Endothelial cell of umbilical vein (primary cell): ENCODE data around the gene UNC45A. TPM values are rescaled to one million over a fixed set of nuclear protein-coding genes. Genes with fewer than 3 reads are reported as not detected.

Source experiments
- BruUV-seq: library from RNA; stranded (reverse); fragments of 400-500 nt; replicated peaks from 2 replicates; lab custom pipeline; 2021; lab: Mats Ljungman, UMichigan
- CTCF ChIA-PET: fragments of 300-600, 350-600 bp; sonication (Branson Sonifier 250); formaldehyde crosslinking; loops from one replicate; lab custom pipeline; 2021; ENCODE audit warnings: antibody characterized with exemption, inconsistent platforms; lab: Charles Lee
- POLR2A ChIA-PET: fragments of 300-600, 350-600 bp; sonication (Branson Sonifier 250); formaldehyde crosslinking; loops from one replicate; lab custom pipeline; 2021; ENCODE audit warnings: antibody characterized with exemption, inconsistent platforms; lab: Charles Lee
- DNase-seq: peaks from one replicate; pipeline ENCODE4 v3.0.0-alpha.2; 2011; ENCODE audit warnings: low read depth, low spot score
- FAIRE-seq: peaks from 2 replicates; lab custom pipeline; 2011; peaks lifted over from hg19 to GRCh38; lab: Jason Lieb, UNC
- H2AFZ ChIP-seq: 2 replicates; pipeline ENCODE4 v1.6.0; 2012; ENCODE audit warnings: low read depth, low read length, control low read depth, inconsistent platforms
- H3K27ac ChIP-seq: 2 replicates; pipeline ENCODE4 v1.5.1; 2011; ENCODE audit warnings: low read depth, mild to moderate bottlenecking, control low read depth, low read length, moderate library complexity; ENCODE audit not compliant: insufficient read depth
- H3K27me3 ChIP-seq, 2 experiments: 2 replicates each; pipeline versions ENCODE4 v1.6.0 to v1.6.1; 2011; ENCODE audit warnings: low read length in 2 of 2, mixed read lengths in 1 of 2; ENCODE audit not compliant: control insufficient read depth in 2 of 2, insufficient read depth in 2 of 2
- H3K36me3 ChIP-seq, 2 experiments: 2 replicates in 1 of 2; 3 replicates in 1 of 2; pipeline ENCODE4 v1.5.1; 2011; ENCODE audit warnings: low read length in 2 of 2, mild to moderate bottlenecking in 1 of 2, moderate library complexity in 1 of 2; ENCODE audit not compliant: control insufficient read depth in 2 of 2, insufficient read depth in 2 of 2; ENCODE audit errors: extremely low read depth in 1 of 2
- H3K4me1 ChIP-seq: 3 replicates; pipeline ENCODE4 v1.5.1; 2011; ENCODE audit warnings: mild to moderate bottlenecking, low read length; ENCODE audit not compliant: control insufficient read depth, insufficient read depth; ENCODE audit errors: extremely low read depth
- H3K4me2 ChIP-seq: 2 replicates; pipeline ENCODE4 v1.6.1; 2011; ENCODE audit warnings: low read length, control low read depth, mixed read lengths; ENCODE audit not compliant: insufficient read depth
- H3K4me3 ChIP-seq, 3 experiments: fragments of 200-600 bp in 1 of 3; sonication (generic), shearing (Covaris generic) in 1 of 3; replicated peaks in 1 of 3; 2 replicates each; pipeline ENCODE4 v1.5.1; 2011 to 2016; ENCODE audit warnings: control low read depth in 3 of 3, low read length in 3 of 3, mild to moderate bottlenecking in 2 of 3, inconsistent platforms in 1 of 3, low read depth in 1 of 3, moderate library complexity in 1 of 3; ENCODE audit not compliant: insufficient read depth in 1 of 3
- H3K79me2 ChIP-seq: 2 replicates; pipeline ENCODE4 v1.6.0; 2012; ENCODE audit warnings: low read length, inconsistent platforms; ENCODE audit not compliant: control insufficient read depth, insufficient read depth
- H3K9ac ChIP-seq: replicated peaks from 2 replicates; pipeline ENCODE3; 2011; ENCODE audit warnings: low read length, control low read depth; ENCODE audit not compliant: insufficient read depth; ENCODE audit errors: extremely low read depth
- H3K9me1 ChIP-seq: replicated peaks from 3 replicates; pipeline ENCODE4 v1.6.0; 2011; ENCODE audit warnings: mild to moderate bottlenecking, low read length; ENCODE audit not compliant: control insufficient read depth, insufficient read depth; ENCODE audit errors: extremely low read depth
- H3K9me3 ChIP-seq: replicated peaks from 2 replicates; pipeline ENCODE4 v1.5.1; 2012; ENCODE audit warnings: low read length, inconsistent platforms; ENCODE audit not compliant: control insufficient read depth, insufficient read depth
- H4K20me1 ChIP-seq: replicated peaks from 2 replicates; pipeline ENCODE3; 2011; ENCODE audit warnings: mild to moderate bottlenecking, low read length; ENCODE audit not compliant: control insufficient read depth, insufficient read depth; ENCODE audit errors: extremely low read depth
- EZH2 ChIP-seq: IDR thresholded peaks from 2 replicates; pipeline ENCODE4 v1.6.1; 2012; ENCODE audit warnings: borderline replicate concordance, low read depth, mild to moderate bottlenecking, moderate library complexity, low read length, inconsistent platforms; ENCODE audit not compliant: severe bottlenecking
- POLR2AphosphoS5 ChIP-seq: IDR thresholded peaks from 2 replicates; pipeline ENCODE4 v1.6.1; 2012; ENCODE audit warnings: low read depth, mild to moderate bottlenecking, control low read depth, low read length, moderate library complexity; ENCODE audit not compliant: insufficient read depth
- dilution Hi-C: fragments of 300-500 bp; cut with MboI; formaldehyde crosslinking; loops from one replicate; pipeline ENCODE4 v1.15.0; 2019; ENCODE audit warnings: low sequenced_read_pairs; ENCODE audit not compliant: extremely low pct_ligation_motif_present
- intact Hi-C: fragments of 100-400 bp; cut with micrococcal nuclease; formaldehyde crosslinking; loops from one replicate; pipeline ENCODE4 v1.10.0; 2022
- polyA plus RNA-seq, 4 experiments: library from polyadenylated mRNA; depleted of rRNA in 3 of 4; stranded (reverse) in 3 of 4; unstranded in 1 of 4; fragments of >200 nt; gene quantifications; 2 replicates each; pipeline versions ENCODE4 v1.2.1 to v1.2.3, GENCODE V29; 2011 to 2012; ENCODE audit warnings: missing spikeins in 1 of 4
- total RNA-seq: library from RNA; stranded (reverse); gene quantifications from 2 replicates; pipeline ENCODE4 v1.2.3, GENCODE V29; 2021
- TF ChIP-seq, protein P1 (sequence below), 2 donors: IDR thresholded peaks; 1 replicate in 1 of 2; 2 replicates in 1 of 2; pipeline ENCODE4 v1.5.1; 2011; ENCODE audit warnings: low read length in 2 of 2, mild to moderate bottlenecking in 2 of 2, moderate library complexity in 2 of 2, control low read depth in 1 of 2, inconsistent platforms in 1 of 2, low read depth in 1 of 2; ENCODE audit not compliant: insufficient read depth in 1 of 2; ENCODE audit errors: extremely low read depth in 1 of 2

Gene UNC45A
- total and polyA plus RNA-seq, 2 donors (not counting 3 experiments of a cell fraction or from before 2014, with no cell fraction given) = 103 to 106 TPM

DNA sequence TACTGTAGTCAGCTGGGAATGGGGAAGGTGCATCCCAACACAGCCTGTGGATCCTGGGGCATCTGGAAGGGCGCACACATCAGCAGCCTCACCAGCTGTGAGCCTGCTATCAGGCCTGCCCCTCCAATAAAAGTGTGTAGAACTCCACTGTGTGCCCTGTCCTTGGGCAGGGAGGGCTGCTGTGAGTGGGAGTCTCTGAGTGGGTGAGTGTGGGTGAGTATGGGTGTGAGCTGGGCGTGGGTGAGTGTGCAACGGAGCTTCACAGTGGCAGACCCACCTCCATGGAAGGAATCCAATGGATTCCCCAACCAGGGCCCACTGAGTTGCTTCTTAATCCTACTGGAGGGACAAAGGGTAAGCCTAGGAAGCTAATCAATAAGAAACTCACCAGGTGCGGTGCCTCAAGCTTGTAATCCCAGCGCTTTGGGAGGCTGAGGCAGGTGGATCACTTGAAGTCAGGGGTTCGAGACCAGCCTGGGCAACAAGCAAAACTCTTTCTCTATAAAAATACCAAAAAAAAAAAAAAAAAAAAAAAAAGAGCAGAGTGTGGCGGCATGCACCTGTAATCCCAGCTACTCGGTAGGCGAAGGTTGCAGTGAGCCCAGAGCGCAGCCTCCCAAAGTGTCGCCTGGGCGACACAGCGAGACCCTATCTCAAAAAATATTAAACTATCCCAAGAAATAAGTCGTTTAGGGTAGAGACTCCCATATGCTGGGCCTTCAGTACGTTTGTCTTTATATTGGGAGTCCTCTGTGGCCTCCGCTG, 19.0 kb downstream of the UNC45A start:
- Histone ChIP-seq H3K27ac (no peak overlapping the region), H3K4me1 (peaks cover 22% of the 10 kb centered on the region), H4K20me1 (no peaks in the 10 kb centered on the region), H3K79me2 (peaks cover 3% of the 10 kb centered on the region), H3K9ac (no peak overlapping the region), H3K9me3 (no peaks in the 10 kb centered on the region), H3K27me3 (no peaks in the 10 kb centered on the region), H3K9me1 (no peaks in the 10 kb centered on the region), H3K4me3 (no peak overlapping the region), H3K4me2 (no peak overlapping the region), H2AFZ (no peak overlapping the region), H3K36me3 (peaks cover 12 to 38% of the 10 kb centered on the region in 2 experiments)
- DNase-seq (no peak), FAIRE-seq (no peak)
- dilution Hi-C loops (no loop called here), intact Hi-C loops (loop anchor here (1.0 kb wide), 1 partner anchor 19 kb away; the partner anchor contains the start of gene UNC45A)
- no peak for TF ChIP-seq EZH2
- TF ChIP-seq POLR2AphosphoS5 = no peak
- TF ChIP-seq, protein P1, sequence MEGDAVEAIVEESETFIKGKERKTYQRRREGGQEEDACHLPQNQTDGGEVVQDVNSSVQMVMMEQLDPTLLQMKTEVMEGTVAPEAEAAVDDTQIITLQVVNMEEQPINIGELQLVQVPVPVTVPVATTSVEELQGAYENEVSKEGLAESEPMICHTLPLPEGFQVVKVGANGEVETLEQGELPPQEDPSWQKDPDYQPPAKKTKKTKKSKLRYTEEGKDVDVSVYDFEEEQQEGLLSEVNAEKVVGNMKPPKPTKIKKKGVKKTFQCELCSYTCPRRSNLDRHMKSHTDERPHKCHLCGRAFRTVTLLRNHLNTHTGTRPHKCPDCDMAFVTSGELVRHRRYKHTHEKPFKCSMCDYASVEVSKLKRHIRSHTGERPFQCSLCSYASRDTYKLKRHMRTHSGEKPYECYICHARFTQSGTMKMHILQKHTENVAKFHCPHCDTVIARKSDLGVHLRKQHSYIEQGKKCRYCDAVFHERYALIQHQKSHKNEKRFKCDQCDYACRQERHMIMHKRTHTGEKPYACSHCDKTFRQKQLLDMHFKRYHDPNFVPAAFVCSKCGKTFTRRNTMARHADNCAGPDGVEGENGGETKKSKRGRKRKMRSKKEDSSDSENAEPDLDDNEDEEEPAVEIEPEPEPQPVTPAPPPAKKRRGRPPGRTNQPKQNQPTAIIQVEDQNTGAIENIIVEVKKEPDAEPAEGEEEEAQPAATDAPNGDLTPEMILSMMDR (IDR thresholded peaks at IDR 0.05; ENCODE audit: extremely low read depth in 1 of 2, insufficient read depth in 1 of 2, low read depth in 1 of 2, low read length in 2 of 2) = no peak
- no TSS peak for BruUV-seq
- ChIA-PET CTCF (interaction anchor here (0.7 to 6.9 kb wide), 5 partner anchors 8 to 319 kb away, joined by 3 to 155 read pairs (median 59); partner anchors contain the start of genes HDDC3 and UNC45A), POLR2A (no interaction called here)
